PC-9 (cell line): ENCODE data around the gene RAB40C. TPM values are rescaled to one million over a fixed set of nuclear protein-coding genes. Genes with fewer than 3 reads are reported as not detected.
A peak's percentile ranks its signal among the peaks of the same experiment; 100 is the strongest.

ENCODE experiments used
- BruUV-seq: library from RNA; stranded (reverse); fragments of 400-500 nt; replicated peaks from 2 replicates; lab custom pipeline; 2021; lab: Mats Ljungman, UMichigan
- CTCF ChIA-PET: fragments of 300-600 bp; sonication (Branson Sonifier 250); formaldehyde crosslinking; loops from one replicate; lab custom pipeline; 2022; ENCODE audit warnings: antibody characterized with exemption; lab: Charles Lee
- POLR2A ChIA-PET: fragments of 300-600 bp; sonication (Branson Sonifier 250); formaldehyde crosslinking; loops from one replicate; lab custom pipeline; 2022; ENCODE audit warnings: antibody characterized with exemption; ENCODE audit not compliant: unreplicated experiment; lab: Charles Lee
- DNase-seq, 2 experiments: peaks; one replicate each; pipeline versions ENCODE4 v3.0.0 to v3.0.0-alpha.2; 2015 to 2022; ENCODE audit warnings: mixed read lengths in 1 of 2
- H2AFZ ChIP-seq: fragments of 200-600 bp; sonication (generic); 2 replicates; pipeline ENCODE4 v1.8.1; 2017; ENCODE audit warnings: antibody characterized with exemption
- H3F3A ChIP-seq: fragments of 200-600 bp; sonication (generic); 2 replicates; pipeline ENCODE4 v1.8.1; 2017; ENCODE audit warnings: antibody characterized with exemption, mild to moderate bottlenecking, low read depth; ENCODE audit not compliant: insufficient read depth
- H3K27ac ChIP-seq: fragments of 200-600 bp; sonication (generic); 2 replicates; pipeline ENCODE4 v1.6.1; 2016; ENCODE audit warnings: mixed run types
- H3K27me3 ChIP-seq: fragments of 200-600 bp; sonication (generic); 2 replicates; pipeline ENCODE4 v1.6.1; 2016; ENCODE audit warnings: low read depth, mixed run types; ENCODE audit not compliant: insufficient read depth
- H3K36me3 ChIP-seq: fragments of 200-600 bp; sonication (generic); 2 replicates; pipeline ENCODE4 v1.6.1; 2016; ENCODE audit warnings: low read depth, mixed run types
- H3K4me1 ChIP-seq: fragments of 200-600 bp; sonication (generic); replicated peaks from 2 replicates; pipeline ENCODE4 v1.6.1; 2016; ENCODE audit warnings: mixed run types; ENCODE audit not compliant: insufficient read depth
- H3K4me2 ChIP-seq: fragments of 200-600 bp; sonication (generic); 2 replicates; pipeline ENCODE4 v1.6.1; 2017; ENCODE audit warnings: mixed run types
- H3K4me3 ChIP-seq: fragments of 200-600 bp; sonication (generic); 2 replicates; pipeline ENCODE4 v1.6.1; 2016; ENCODE audit warnings: mixed run types
- H3K79me2 ChIP-seq: fragments of 200-600 bp; sonication (generic); 2 replicates; pipeline ENCODE4 v1.6.1; 2017; ENCODE audit warnings: low read depth, mixed run types
- H3K9me2 ChIP-seq: fragments of 200-600 bp; sonication (generic); 2 replicates; pipeline ENCODE4 v1.8.1; 2017; ENCODE audit warnings: mild to moderate bottlenecking; ENCODE audit not compliant: insufficient read depth
- H3K9me3 ChIP-seq: fragments of 200-600 bp; sonication (generic); 2 replicates; pipeline ENCODE4 v1.8.1; 2016; ENCODE audit warnings: low read depth; ENCODE audit not compliant: insufficient read depth
- H4K20me1 ChIP-seq: fragments of 200-600 bp; sonication (generic); 2 replicates; pipeline ENCODE4 v1.8.1; 2017; ENCODE audit not compliant: insufficient read depth
- EZH2 ChIP-seq: fragments of 200-600 bp; sonication (generic); IDR thresholded peaks from 2 replicates; pipeline ENCODE4 v1.8.0; 2017; ENCODE audit warnings: antibody characterized with exemption, low read depth
- intact Hi-C: fragments of 100-400 bp; cut with micrococcal nuclease; formaldehyde crosslinking; loops from one replicate; pipeline ENCODE4 v1.10.0; 2022; ENCODE audit not compliant: unreplicated experiment
- total RNA-seq: library from RNA; stranded (reverse); gene quantifications from 2 replicates; pipeline ENCODE4 v1.2.3, GENCODE V29; 2021
- TF ChIP-seq, protein P1 (sequence below): fragments of 200-600 bp; sonication (generic); conservative IDR thresholded peaks from 2 replicates; pipeline ENCODE4 v1.6.1; 2017; ENCODE audit warnings: mixed run types, antibody characterized with exemption, mild to moderate bottlenecking, moderate library complexity

The RAB40C gene
- total RNA-seq, 1 experiment from 2014 or later, result 47.1 TPM

DNA sequence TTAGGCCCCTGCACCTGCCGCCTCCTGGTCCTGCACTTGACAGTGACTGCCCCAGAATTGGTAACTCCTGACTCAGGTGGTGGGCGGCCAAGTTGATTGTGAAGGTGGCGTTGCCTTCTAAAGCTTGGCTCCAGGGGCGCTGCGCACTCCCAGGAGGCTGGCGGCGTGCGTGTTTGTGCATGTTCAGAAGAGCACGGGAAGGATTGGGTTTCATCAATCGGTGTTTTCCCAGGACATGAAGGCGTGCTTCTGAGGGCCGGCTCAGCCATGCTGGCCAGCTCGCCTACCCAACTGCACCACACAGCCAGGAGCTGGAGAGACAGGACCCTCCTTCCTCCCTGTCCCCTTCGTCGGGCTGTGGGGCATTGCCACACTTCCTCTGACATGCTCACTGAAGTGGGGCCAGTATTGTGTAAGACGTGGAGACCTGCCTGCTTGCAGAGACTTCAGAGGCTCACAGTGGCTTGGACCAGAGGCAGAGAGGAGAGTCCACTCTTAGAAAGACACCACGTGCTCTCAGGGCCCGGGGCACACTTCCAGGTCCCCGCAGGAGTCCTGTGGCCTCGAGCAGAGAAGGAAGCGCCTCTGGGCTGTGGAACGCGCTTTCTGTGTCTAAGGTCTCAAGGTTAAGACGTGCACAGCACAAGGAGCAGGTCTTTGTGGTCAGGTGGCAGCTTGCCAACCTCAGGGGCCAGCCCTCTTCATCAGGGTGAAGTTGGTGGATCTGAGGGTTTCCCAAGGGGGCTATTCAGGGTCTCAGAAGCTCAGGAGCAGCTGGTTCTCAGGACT lies 2.8 kb downstream of the RAB40C start:
- H3K27ac ChIP-seq, result peak overlapping the region; percentile 76
- intact Hi-C loops, result loop anchor here (1.0 to 2.0 kb wide), 3 partner anchors 35 to 57 kb away; partner anchors contain the start of genes METTL26 and WDR90
- no peaks in the 10 kb centered on the region for H3K9me2 ChIP-seq
- H3K27me3 ChIP-seq, result no peaks in the 10 kb centered on the region
- no peaks in the 10 kb centered on the region for H3K36me3 ChIP-seq
- TF ChIP-seq, protein P1, sequence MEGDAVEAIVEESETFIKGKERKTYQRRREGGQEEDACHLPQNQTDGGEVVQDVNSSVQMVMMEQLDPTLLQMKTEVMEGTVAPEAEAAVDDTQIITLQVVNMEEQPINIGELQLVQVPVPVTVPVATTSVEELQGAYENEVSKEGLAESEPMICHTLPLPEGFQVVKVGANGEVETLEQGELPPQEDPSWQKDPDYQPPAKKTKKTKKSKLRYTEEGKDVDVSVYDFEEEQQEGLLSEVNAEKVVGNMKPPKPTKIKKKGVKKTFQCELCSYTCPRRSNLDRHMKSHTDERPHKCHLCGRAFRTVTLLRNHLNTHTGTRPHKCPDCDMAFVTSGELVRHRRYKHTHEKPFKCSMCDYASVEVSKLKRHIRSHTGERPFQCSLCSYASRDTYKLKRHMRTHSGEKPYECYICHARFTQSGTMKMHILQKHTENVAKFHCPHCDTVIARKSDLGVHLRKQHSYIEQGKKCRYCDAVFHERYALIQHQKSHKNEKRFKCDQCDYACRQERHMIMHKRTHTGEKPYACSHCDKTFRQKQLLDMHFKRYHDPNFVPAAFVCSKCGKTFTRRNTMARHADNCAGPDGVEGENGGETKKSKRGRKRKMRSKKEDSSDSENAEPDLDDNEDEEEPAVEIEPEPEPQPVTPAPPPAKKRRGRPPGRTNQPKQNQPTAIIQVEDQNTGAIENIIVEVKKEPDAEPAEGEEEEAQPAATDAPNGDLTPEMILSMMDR, result no peak
- TF ChIP-seq EZH2, result no peak
- CTCF ChIA-PET, result interaction anchor here (0.6 to 1.5 kb wide), 5 partner anchors 17 to 72 kb away, joined by 3 to 4 read pairs (median 3); partner anchors contain the start of gene METTL26
- peaks cover 44% of the 10 kb centered on the region for H4K20me1 ChIP-seq
- POLR2A ChIA-PET, result interaction anchor here (0.6 to 0.7 kb wide), 2 partner anchors 29 to 168 kb away, joined by 4 to 6 read pairs; no protein-coding TSS in a partner anchor
- no peaks in the 10 kb centered on the region for H3K9me3 ChIP-seq
- peak overlapping the region; percentile 20; the same call in 1 of the 2 replicates for H3K4me3 ChIP-seq
- peaks cover 30% of the 10 kb centered on the region for H3F3A ChIP-seq
- peak; percentile 70 to 75 for DNase-seq
- H2AFZ ChIP-seq, result no peak overlapping the region
- BruUV-seq, result no TSS peak
- peak overlapping the region; percentile 99 for H3K4me2 ChIP-seq
- peaks cover 44% of the 10 kb centered on the region for H3K4me1 ChIP-seq
- peaks cover 67% of the 10 kb centered on the region for H3K79me2 ChIP-seq

DNA sequence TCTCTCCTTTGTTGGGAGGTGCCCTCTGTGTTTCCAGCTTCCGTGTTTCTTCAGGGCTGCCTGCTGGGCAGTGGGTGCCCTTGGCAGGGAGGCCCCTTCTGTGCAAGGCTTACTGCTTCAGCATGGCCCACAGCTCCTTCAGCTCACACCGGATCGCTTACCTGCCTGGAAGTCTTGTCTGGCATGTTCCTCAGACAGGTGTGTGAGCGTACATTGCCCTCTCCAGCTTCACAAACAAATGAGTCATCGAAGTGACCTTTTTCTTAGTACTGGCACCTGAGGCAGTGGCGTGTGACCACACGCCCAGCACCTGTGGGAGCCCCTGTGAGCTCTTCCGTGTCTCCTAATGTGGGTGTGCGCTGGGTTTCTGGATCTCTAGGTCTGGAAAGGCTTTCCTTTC lies 3.5 kb downstream of the RAB40C start:
- ChIA-PET POLR2A (interaction anchor here (0.5 to 0.7 kb wide), 6 partner anchors 29 to 240 kb away, joined by 4 to 6 read pairs (median 4); no protein-coding TSS in a partner anchor), CTCF (interaction anchor here (0.9 to 1.5 kb wide), 3 partner anchors 17 to 43 kb away, joined by 3 to 4 read pairs (median 3); partner anchors contain the start of gene METTL26)
- H3K36me3 ChIP-seq, result no peaks in the 10 kb centered on the region
- intact Hi-C loops, result loop anchor here (1.0 to 2.0 kb wide), 3 partner anchors 34 to 56 kb away; partner anchors contain the start of genes METTL26 and WDR90
- no peak for TF ChIP-seq EZH2
- TF ChIP-seq, protein P1, result no peak
- peak overlapping the region; percentile 99 for H3K4me2 ChIP-seq
- no TSS peak for BruUV-seq
- DNase-seq, result peak; percentile 83 to 94
- H3F3A ChIP-seq, result peaks cover 28% of the 10 kb centered on the region
- H2AFZ ChIP-seq, result no peak overlapping the region
- peak overlapping the region; percentile 76 for H3K27ac ChIP-seq
- no peaks in the 10 kb centered on the region for H3K27me3 ChIP-seq
- no peaks in the 10 kb centered on the region for H3K9me2 ChIP-seq
- H3K79me2 ChIP-seq, result peaks cover 60% of the 10 kb centered on the region
- H3K9me3 ChIP-seq, result no peaks in the 10 kb centered on the region
- peaks cover 44% of the 10 kb centered on the region for H4K20me1 ChIP-seq
- peaks cover 40% of the 10 kb centered on the region for H3K4me1 ChIP-seq
- H3K4me3 ChIP-seq, result peak overlapping the region; percentile 20; the same call in 1 of the 2 replicates

DNA sequence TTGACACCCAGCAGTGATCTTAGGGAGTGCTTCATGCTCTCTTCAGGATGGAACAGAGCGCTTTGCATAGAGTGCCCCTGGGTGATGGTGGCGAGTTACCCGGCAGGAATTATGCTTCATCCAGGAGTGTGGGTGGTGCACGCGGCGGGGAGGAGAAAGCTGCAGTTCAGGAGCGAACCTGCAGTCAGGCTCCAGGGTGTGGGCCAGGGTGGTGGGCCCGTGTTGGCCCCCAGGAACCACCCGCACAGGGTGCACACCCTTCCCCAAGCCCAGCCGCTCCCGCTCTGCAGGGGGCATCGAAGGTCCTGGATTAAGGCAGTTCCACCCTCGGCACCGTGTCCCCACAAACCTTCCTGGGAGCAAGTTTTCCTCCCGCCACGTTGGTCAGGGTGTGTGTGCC lies 3.9 kb downstream of the RAB40C start:
- BruUV-seq, result no TSS peak

More for the DNA sequence above, 3.9 kb downstream of the RAB40C start:
- Histone ChIP-seq H3K4me3 (peak overlapping the region; percentile 14; the same call in 1 of the 2 replicates), H3K36me3 (no peaks in the 10 kb centered on the region), H3K9me2 (no peaks in the 10 kb centered on the region), H3K27ac (peak overlapping the region; percentile 76), H4K20me1 (peaks cover 44% of the 10 kb centered on the region), H3K4me1 (peaks cover 40% of the 10 kb centered on the region), H3K79me2 (peaks cover 57% of the 10 kb centered on the region), H2AFZ (no peak overlapping the region), H3K9me3 (no peaks in the 10 kb centered on the region), H3K27me3 (no peaks in the 10 kb centered on the region), H3K4me2 (peak overlapping the region; percentile 99), H3F3A (peaks cover 32% of the 10 kb centered on the region)
- intact Hi-C loops, result loop anchor here (1.0 to 2.0 kb wide), 3 partner anchors 33 to 55 kb away; partner anchors contain the start of genes METTL26 and WDR90
- no peak for TF ChIP-seq EZH2
- TF ChIP-seq, protein P1, result no peak
- CTCF ChIA-PET, result interaction anchor here (1.0 to 1.5 kb wide), 2 partner anchors 16 to 37 kb away, joined by 3 read pairs; no protein-coding TSS in a partner anchor
- no peak for DNase-seq
- POLR2A ChIA-PET, result interaction anchor here (0.5 to 0.7 kb wide), 6 partner anchors 28 to 241 kb away, joined by 4 to 6 read pairs (median 4); no protein-coding TSS in a partner anchor
